ENCODE measurements around the gene AAR2. TPM values are rescaled to one million over a fixed set of nuclear protein-coding genes. Genes with fewer than 3 reads are reported as not detected.

Gene AAR2
- total RNA-seq, 2 donors from 2014 or later: 22.1 to 29.1 TPM

DNA sequence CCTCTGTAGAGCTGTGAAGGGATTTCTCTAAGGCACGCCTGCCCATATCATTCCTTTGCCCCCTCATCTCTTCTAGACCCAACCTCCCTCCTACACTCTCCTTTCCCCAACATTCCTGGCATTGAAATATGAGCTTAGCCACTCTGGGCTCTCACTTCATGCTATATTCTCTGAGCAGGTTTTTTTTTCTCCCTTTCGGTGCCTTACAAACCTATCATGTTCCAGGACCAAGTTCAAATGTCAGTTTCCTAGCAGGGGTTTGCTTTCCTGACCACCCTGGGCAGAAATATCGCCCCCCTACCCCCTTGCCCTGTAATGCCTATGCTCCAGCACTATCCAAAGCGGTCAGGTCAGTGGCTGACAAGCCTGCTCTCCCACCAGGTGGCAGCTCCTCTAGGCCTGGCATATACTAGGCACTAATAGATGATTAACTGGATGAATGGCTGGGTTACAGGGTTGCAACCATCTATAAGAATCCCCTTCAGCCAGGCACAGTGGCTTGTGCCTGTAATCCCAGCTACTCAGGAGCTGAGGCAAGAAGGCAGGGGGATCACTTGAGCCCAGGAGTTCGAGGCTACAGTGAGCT is 25.7 kb upstream of the AAR2 start:
- DNase-seq (ENCODE audit: low spot score): no peak
- Histone ChIP-seq H3K4me1 (ENCODE audit: control insufficient read depth in 1 of 2, low read depth in 2 of 2) (no peaks in the 10 kb centered on the region), H3K27me3 (replicated peaks; ENCODE audit: insufficient read depth) (no peaks in the 10 kb centered on the region), H3K9me3 (no peaks in the 10 kb centered on the region), H3K4me3 (no peak overlapping the region), H3K27ac (no peak overlapping the region), H3K36me3 (peaks cover 45% of the 10 kb centered on the region)
- no peak for ATAC-seq (ENCODE audit: insufficient number of reproducible peaks, low FRiP score, low read depth)
- TF ChIP-seq, protein P1, sequence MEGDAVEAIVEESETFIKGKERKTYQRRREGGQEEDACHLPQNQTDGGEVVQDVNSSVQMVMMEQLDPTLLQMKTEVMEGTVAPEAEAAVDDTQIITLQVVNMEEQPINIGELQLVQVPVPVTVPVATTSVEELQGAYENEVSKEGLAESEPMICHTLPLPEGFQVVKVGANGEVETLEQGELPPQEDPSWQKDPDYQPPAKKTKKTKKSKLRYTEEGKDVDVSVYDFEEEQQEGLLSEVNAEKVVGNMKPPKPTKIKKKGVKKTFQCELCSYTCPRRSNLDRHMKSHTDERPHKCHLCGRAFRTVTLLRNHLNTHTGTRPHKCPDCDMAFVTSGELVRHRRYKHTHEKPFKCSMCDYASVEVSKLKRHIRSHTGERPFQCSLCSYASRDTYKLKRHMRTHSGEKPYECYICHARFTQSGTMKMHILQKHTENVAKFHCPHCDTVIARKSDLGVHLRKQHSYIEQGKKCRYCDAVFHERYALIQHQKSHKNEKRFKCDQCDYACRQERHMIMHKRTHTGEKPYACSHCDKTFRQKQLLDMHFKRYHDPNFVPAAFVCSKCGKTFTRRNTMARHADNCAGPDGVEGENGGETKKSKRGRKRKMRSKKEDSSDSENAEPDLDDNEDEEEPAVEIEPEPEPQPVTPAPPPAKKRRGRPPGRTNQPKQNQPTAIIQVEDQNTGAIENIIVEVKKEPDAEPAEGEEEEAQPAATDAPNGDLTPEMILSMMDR (IDR thresholded peaks at IDR 0.05): no peak

DNA sequence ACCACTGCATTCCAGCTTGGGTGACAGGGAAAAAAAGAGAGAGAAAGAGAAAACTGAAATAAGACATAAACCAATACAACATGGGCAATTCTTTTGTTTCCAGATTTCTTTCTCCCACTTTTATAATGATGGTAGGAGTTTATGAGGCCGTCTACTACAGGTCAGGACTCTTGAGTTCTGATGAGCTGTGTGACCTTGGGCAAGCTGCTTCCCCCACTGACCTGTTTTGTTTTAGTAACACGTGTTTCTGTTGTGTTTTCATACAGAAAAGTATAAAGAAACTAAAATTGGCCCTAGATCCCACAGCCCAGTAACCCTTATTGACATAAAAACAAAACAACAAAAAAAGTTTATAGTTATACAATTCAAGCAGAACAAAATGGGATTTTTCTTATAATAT is 22.9 kb upstream of the AAR2 start:
- Histone ChIP-seq H3K36me3 (peaks cover 32% of the 10 kb centered on the region), H3K27me3 (replicated peaks; ENCODE audit: insufficient read depth) (no peaks in the 10 kb centered on the region)
- DNase-seq (ENCODE audit: low spot score): no peak

DNA sequence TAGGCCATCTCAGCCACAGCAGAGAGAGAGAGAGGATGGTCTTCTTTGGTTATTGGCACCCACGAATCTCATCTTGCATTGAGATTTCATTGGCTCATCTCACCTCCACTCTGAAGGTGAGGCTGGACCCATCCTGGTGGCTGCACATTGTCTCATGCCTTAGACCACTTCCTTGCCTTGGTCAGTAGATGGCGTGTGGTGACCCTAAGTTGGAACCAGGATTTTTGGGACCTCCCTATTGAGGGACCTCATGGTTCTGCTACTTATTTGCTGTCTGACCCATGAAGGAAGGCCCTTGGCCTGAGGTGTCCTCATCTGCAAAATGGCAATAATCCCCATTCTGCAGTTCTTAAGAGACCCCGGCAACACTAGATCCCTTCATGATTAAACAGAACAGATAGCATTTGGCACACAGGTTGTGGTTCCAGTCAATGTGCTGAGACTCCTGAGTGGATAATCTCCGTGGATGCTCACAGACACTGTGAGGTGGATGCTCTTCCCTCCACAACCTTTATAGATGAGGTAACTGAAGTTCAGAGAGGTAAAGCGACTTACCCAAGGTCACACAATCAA is 21.5 kb upstream of the AAR2 start:
- H3K4me1 ChIP-seq (ENCODE audit: control insufficient read depth in 1 of 2, low read depth in 2 of 2): no peaks in the 10 kb centered on the region
- H3K4me3 ChIP-seq: no peak overlapping the region
- ATAC-seq (ENCODE audit: insufficient number of reproducible peaks, low FRiP score, low read depth): no peak
- DNase-seq (ENCODE audit: low spot score): no peak
- TF ChIP-seq, protein P1 (IDR thresholded peaks at IDR 0.05): no peak
- peaks cover 35% of the 10 kb centered on the region for H3K36me3 ChIP-seq
- H3K9me3 ChIP-seq: no peaks in the 10 kb centered on the region
- H3K27me3 ChIP-seq (replicated peaks; ENCODE audit: insufficient read depth): no peaks in the 10 kb centered on the region
- H3K27ac ChIP-seq: no peak overlapping the region

More for the DNA sequence above, 22.9 kb upstream of the AAR2 start:
- ATAC-seq (ENCODE audit: insufficient number of reproducible peaks, low FRiP score, low read depth): no peak
- H3K27ac ChIP-seq: no peak overlapping the region
- no peaks in the 10 kb centered on the region for H3K4me1 ChIP-seq (ENCODE audit: control insufficient read depth in 1 of 2, low read depth in 2 of 2)
- no peak overlapping the region for H3K4me3 ChIP-seq
- TF ChIP-seq, protein P1 (IDR thresholded peaks at IDR 0.05): no peak
- H3K9me3 ChIP-seq: no peaks in the 10 kb centered on the region

DNA sequence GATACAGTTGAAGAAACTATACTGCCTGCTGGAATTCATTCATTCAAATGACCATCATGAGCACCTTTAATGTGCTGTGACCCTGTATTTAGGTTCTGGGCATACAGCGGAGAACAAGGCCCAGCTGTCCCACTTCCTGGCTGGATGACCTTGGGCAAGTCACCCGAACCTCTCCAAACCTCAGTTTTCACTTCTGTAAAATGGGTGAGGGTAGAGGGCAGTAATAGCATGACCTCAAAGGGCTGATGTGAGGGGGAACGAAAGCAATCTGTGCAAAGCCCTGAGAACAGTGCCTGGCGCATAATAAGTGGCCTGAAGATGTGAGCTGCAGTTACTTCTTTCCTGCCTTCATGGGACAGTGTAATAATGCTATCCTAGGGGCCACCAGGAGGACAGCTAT is 20.5 kb upstream of the AAR2 start:
- ATAC-seq (ENCODE audit: insufficient number of reproducible peaks, low FRiP score, low read depth): no peak
- Histone ChIP-seq H3K27me3 (replicated peaks; ENCODE audit: insufficient read depth) (no peaks in the 10 kb centered on the region), H3K27ac (no peak overlapping the region), H3K9me3 (no peaks in the 10 kb centered on the region), H3K4me3 (no peak overlapping the region), H3K4me1 (ENCODE audit: control insufficient read depth in 1 of 2, low read depth in 2 of 2) (no peaks in the 10 kb centered on the region), H3K36me3 (peaks cover 36% of the 10 kb centered on the region)
- TF ChIP-seq, protein P1 (IDR thresholded peaks at IDR 0.05): no peak
- DNase-seq (ENCODE audit: low spot score): no peak

DNA sequence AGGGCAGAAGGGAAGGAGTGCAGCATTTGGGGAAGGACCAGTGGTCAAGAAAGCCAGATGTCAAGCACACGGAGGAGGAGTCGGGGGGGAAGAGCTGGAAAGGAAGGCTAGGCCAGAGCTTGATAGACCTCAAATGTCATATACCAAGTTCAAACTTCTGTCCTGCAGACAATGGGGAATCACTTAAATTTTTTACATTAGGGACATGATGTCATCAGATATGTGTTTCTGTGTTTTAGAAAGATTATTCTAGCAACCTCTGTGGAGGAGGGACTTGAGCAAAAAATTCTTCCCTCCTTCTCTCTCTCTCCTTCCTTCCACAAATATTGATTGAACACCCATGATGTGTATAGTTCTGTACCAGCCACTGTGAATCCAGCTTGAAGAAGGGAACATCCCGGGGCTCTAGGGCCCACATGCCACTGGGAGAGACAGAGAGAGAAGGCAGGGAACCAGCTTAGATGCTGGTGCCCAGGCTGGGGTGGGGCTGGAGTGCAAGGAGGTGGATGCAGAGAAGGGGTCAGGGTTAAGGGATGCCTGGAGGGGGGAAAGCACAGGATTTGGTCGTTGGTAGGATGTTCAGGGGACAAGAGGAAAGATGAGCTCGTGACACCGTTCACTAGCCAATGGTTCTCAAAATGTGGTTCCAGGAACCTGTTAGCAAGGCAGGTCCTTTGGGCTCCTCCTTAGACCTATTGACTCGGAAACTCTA is 19.8 kb upstream of the AAR2 start:
- Histone ChIP-seq H3K27me3 (replicated peaks; ENCODE audit: insufficient read depth) (no peaks in the 10 kb centered on the region), H3K4me1 (ENCODE audit: control insufficient read depth in 1 of 2, low read depth in 2 of 2) (no peaks in the 10 kb centered on the region), H3K9me3 (no peaks in the 10 kb centered on the region), H3K4me3 (no peak overlapping the region), H3K27ac (no peak overlapping the region), H3K36me3 (peaks cover 39% of the 10 kb centered on the region)
- DNase-seq (ENCODE audit: low spot score) (no peak), ATAC-seq (ENCODE audit: insufficient number of reproducible peaks, low FRiP score, low read depth) (no peak)
- TF ChIP-seq, protein P1 (IDR thresholded peaks at IDR 0.05): no peak
